Right atrium auricular region (tissue), 2 donors: ENCODE data around the gene POTEF. TPM values are rescaled to one million over a fixed set of nuclear protein-coding genes. Genes with fewer than 3 reads are reported as not detected.
A peak's percentile ranks its signal among the peaks of the same experiment; 100 is the strongest.
"Not testable (repeated sequence)": the region's sequence is repeated elsewhere in the genome, so short reads cannot be mapped to it uniquely, and the experiment has no call there.

Experiments
- DNase-seq: peaks from one replicate; pipeline ENCODE4 v3.0.0-alpha.2; 2019; ENCODE audit warnings: low spot score
- H3K27ac ChIP-seq, 2 donors: fragments of 200-600 bp; sonication (generic); 1 replicate in 1 of 2; 2 replicates in 1 of 2; pipeline ENCODE4 v1.5.1; 2016 to 2019
- H3K27me3 ChIP-seq, 2 donors: fragments of 200-600 bp; sonication (generic); one replicate each; pipeline versions ENCODE4 v1.5.1 to v1.6.0; 2017 to 2019
- H3K36me3 ChIP-seq: fragments of 200-600 bp; sonication (generic); one replicate; pipeline ENCODE4 v1.5.1; 2016
- H3K4me1 ChIP-seq, 2 donors: fragments of 200-600 bp; sonication (generic); one replicate each; pipeline versions ENCODE4 v1.5.1 to v1.6.0; 2017 to 2019
- H3K4me3 ChIP-seq, 2 donors: fragments of 200-600 bp; sonication (generic); 1 replicate in 1 of 2; 2 replicates in 1 of 2; pipeline ENCODE4 v1.5.1; 2017 to 2019; ENCODE audit warnings: mild to moderate bottlenecking in 1 of 2, moderate library complexity in 1 of 2
- H3K9me3 ChIP-seq, 2 donors: fragments of 200-600 bp; sonication (generic); one replicate each; pipeline ENCODE4 v1.5.1; 2019
- CTCF ChIP-seq, 2 donors: fragments of 200-600 bp; sonication (generic); IDR thresholded peaks; one replicate each; pipeline ENCODE4 v1.5.1; 2019; ENCODE audit warnings: antibody characterized with exemption in 2 of 2
- total RNA-seq, 2 donors: library from RNA; depleted of rRNA; stranded (reverse); fragments of >200 nt; gene quantifications; one replicate each; pipeline ENCODE4 v1.1.0, GENCODE V29; 2016

Gene POTEF
- total RNA-seq: under 1 TPM in 1 of 2 donors, not detected in 1; 0.47 TPM

DNA sequence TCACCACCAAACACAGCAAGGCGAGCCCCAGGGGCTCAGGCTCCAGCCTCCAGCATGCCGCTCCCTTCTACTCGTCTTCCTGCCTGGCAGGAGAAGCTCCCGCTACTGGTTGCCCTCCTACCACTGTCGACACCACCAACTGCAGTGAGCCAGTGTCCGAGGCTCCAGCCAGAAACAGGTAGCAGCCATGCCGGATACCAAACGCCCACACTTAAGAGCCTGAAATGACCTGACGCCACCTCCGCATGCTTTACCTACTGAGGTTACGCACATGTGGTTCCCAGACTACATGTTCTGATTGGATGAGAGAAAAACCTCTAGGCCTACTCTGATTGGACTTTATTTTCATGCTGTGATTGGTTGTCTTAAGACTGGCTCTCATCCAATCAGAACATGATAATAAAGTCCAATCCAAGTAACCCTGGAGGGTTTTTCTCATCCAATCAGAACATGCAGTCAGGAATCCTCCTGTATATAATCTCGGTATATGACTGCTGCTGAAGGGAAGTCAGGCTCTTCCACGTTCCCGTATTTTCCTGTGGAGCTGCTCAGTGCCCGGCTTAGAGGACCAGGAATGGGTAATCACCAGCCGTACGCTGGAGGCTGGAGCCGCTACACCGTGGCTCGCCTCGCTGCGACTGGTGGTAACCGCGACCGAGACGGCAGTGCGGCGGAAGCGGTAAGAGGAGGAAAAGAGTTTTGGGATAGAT lies at the start of gene POTEF:
Gene POTEF (minus strand): TSS at position 103 of the 710 bp plus-strand sequence. CDS start 8,707 bp downstream, outside the sequence.
- not testable (repeated sequence) for H3K36me3 ChIP-seq, H3K9me3 ChIP-seq, DNase-seq, H3K4me1 ChIP-seq, H3K27me3 ChIP-seq, H3K4me3 ChIP-seq, H3K27ac ChIP-seq

DNA sequence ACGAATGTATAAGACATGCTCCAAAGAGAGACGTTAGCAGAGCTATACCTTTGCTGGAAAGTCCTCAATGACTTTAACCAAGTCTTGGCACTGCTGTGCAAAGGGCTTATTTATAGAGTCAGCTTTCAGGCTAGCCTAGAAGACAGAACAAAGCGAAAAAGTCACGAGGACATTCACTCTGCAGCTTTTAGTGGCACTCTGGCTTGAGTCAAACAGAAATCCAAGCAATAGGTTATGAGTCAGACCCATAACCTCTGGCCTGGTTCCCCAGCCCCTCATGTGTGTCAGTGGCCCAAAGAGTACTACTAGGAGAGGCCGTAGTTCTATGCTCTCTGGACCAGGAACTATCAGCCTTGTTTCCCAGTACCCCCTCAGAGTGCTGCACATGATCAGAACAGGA lies 45.8 kb upstream of the POTEF start:
- not testable (repeated sequence) for DNase-seq, H3K27me3 ChIP-seq, H3K4me1 ChIP-seq, H3K9me3 ChIP-seq, H3K27ac ChIP-seq, H3K4me3 ChIP-seq
- H3K36me3 ChIP-seq: peaks cover 38% of the 10 kb centered on the region

- Histone ChIP-seq H3K4me1 (no peaks in the 10 kb centered on the region), H3K27ac (no peak overlapping the region), H3K9me3 (no peaks in the 10 kb centered on the region), H3K36me3 (peaks cover 57% of the 10 kb centered on the region), H3K27me3 (no peaks in the 10 kb centered on the region), H3K4me3 (no peak overlapping the region)
- TF ChIP-seq CTCF (IDR thresholded peaks at IDR 0.05): no peak
- DNase-seq: no peak
These were observed 40.9 kb upstream of the POTEF start for GRCh38 chr2:130169896-130170295.

GRCh38 chr2:130169163-130169562 lies 40.1 kb upstream of the POTEF start:
- not testable (repeated sequence) for H3K27ac ChIP-seq, H3K4me3 ChIP-seq, H3K4me1 ChIP-seq, DNase-seq, H3K9me3 ChIP-seq, H3K27me3 ChIP-seq
- peaks cover 58% of the 10 kb centered on the region for H3K36me3 ChIP-seq

- peaks cover 50% of the 10 kb centered on the region for H3K36me3 ChIP-seq
- not testable (repeated sequence) for H3K27ac ChIP-seq, H3K9me3 ChIP-seq, H3K4me3 ChIP-seq, H3K27me3 ChIP-seq, H3K4me1 ChIP-seq, DNase-seq
These were observed 37.6 kb upstream of the POTEF start for GRCh38 chr2:130166611-130167010.

DNA sequence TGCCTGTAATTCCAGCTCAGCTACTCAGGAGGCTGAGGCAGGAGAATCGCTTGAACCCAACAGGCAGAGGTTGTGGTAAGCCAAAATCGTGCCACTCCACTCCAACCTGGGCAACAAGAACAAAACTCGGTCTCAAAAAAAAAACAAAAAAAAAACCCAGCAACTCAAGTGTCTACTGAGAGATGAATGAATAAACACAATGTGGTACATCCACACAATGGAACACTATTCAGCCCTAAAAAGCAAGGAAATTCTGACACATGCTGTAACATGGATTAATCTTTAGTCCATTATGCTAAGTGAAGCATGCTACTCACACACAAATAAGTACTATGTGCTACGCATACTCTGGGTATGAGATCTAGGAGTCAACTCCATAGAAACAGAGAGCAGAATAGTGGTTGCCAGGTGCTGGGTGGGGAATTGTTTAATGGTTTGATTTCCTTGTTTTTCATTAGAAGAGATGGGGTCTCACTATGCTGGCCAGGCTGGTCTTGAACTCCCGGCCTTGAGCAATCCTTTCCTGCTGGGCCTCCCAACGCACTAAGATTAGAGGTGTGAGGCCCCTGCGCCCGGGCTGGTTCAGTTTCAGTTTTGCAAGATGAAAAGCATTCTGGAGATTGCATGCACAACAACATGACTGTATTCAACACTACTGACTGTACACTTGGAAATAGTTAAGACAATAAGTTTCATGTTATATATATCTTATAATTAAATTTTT lies 36.4 kb upstream of the POTEF start:
- Histone ChIP-seq H3K4me3 (no peak overlapping the region), H3K9me3 (no peaks in the 10 kb centered on the region), H3K4me1 (peaks cover 0 to 4% of the 10 kb centered on the region in 2 donors), H3K27ac (no peak overlapping the region), H3K27me3 (no peaks in the 10 kb centered on the region), H3K36me3 (peaks cover 41% of the 10 kb centered on the region)
- no peak for DNase-seq
- TF ChIP-seq CTCF (IDR thresholded peaks at IDR 0.05): no peak

GRCh38 chr2:130162968-130163367 lies 33.9 kb upstream of the POTEF start:
- peaks cover 0 to 4% of the 10 kb centered on the region in 2 donors for H3K4me1 ChIP-seq
- no peaks in the 10 kb centered on the region for H3K9me3 ChIP-seq
- TF ChIP-seq CTCF (IDR thresholded peaks at IDR 0.05): no peak
- DNase-seq: no peak
- no peaks in the 10 kb centered on the region for H3K27me3 ChIP-seq
- no peak overlapping the region for H3K4me3 ChIP-seq
- H3K27ac ChIP-seq: no peak overlapping the region
- peaks cover 38% of the 10 kb centered on the region for H3K36me3 ChIP-seq

- H3K36me3 ChIP-seq: peaks cover 33% of the 10 kb centered on the region
- not testable (repeated sequence) for H3K27ac ChIP-seq, H3K9me3 ChIP-seq, H3K4me1 ChIP-seq, H3K27me3 ChIP-seq, DNase-seq, H3K4me3 ChIP-seq
These were observed 33.5 kb upstream of the POTEF start for GRCh38 chr2:130162486-130162885.

DNA sequence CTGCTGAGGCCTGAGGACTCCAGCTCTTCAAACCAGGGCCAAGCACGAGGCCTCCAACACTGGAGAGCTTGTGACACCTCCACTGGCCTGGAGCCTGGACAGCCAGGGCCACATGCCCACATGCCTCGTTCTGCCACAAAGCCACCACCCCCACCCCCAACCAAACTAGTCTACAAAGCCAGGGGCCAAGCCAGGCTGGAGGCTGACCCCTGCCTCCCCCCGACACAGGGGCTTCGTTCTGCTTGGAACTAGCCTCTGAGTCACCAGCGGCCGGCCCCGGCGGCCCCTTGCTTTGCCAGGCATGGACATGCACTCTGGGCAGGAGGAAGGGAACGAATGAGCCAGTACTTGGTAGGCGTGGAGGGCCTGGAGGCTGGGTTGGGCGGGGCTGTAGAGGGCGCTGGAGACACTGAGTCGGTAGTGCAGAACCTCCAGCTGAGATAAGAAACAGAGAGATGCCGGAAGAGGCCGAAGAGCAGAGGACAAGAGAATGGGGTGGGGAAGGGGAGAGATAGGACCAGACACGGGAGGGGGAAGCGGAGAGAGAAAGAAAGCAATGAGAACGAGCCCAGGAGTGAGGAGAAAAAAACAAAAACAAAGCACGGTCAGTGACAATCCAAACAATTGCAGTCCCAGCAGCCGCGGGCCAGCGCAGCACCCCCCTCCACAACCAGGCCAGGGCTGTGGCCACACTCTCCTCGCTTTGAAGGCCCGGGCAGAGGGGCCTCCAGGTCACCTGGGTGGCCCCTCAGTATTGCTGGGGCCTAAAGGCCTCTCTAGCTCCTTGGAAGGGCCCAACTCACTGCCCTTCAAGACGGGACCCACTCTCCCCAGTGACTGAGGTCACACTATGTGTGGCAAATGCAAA lies 32.0 kb upstream of the POTEF start:
- not testable (repeated sequence) for DNase-seq, H3K27me3 ChIP-seq, H3K4me1 ChIP-seq, H3K9me3 ChIP-seq, H3K4me3 ChIP-seq
- Histone ChIP-seq H3K36me3 (peaks cover 25% of the 10 kb centered on the region), H3K27ac (peak overlapping the region; percentile 26 to 61)
